SU-DHL-6 (cell line): ENCODE measurements around the gene SEMA5A.

Source experiments
- CTCF ChIP-seq: fragments of 200-600 bp; sonication (generic); IDR thresholded peaks from one replicate; pipeline ENCODE4 v1.5.1; 2017; ENCODE audit warnings: antibody characterized with exemption, mild to moderate bottlenecking, low read length, moderate library complexity; ENCODE audit not compliant: insufficient read depth, poor library complexity, severe bottlenecking
- EZH2phosphoT487 ChIP-seq: fragments of 200-600 bp; sonication (generic), shearing (Covaris generic); conservative IDR thresholded peaks from 2 replicates; pipeline ENCODE4 v1.6.1; 2018; ENCODE audit warnings: mild to moderate bottlenecking, antibody characterized with exemption, low read length, moderate library complexity, mixed read lengths

- TF ChIP-seq CTCF (no peak), EZH2phosphoT487 (no peak)
Observed at GRCh38 chr5:9453480-9454011, 92.3 kb downstream of the SEMA5A start.
